Activated T-cell treated with anti-CD3 and anti-CD28 coated beads for 1 hour (primary cell): ENCODE measurements around the gene C20orf204.
A peak's percentile ranks its signal among the peaks of the same experiment; 100 is the strongest.

ENCODE experiments used
- DNase-seq: peaks from one replicate; pipeline ENCODE4 v3.0.0-alpha.2; 2020; ENCODE audit warnings: low read depth

C20orf204 gene

DNA sequence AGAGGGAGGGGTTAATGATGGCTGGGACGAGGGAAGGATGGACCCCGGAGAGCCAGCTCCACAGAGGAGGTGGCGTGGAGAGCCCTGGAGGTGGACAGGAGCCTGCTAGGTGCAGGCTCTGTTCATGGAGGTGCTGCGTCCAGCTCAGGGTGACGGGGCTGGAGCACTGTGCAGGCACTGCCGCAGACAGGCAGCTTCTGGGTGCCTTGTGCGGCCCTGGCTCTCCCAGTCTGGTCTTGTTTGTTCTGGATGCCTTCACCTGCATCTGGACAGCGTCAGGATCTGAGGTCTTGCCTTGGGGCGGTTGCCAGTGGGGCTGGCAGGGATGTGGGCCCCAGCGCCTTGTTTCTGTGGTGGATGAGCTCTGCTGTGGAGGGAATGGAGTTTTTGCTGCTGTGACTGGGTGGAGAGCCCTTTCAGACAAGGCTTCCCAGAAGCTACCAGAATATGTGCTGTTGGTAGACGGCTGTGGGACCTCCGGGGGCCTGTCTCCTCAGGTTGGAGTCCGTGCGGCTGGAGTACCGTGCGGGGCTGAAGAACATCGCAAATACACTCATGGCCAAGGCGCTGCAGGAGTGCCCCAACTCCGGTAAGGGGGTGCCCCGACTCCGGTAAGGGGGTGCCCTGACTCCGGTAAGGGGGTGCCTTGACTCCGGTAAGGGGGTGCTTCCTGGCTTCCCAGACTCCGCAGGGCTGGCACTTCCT, 7.8 kb upstream of the C20orf204 start:
- DNase-seq: no peak

DNA sequence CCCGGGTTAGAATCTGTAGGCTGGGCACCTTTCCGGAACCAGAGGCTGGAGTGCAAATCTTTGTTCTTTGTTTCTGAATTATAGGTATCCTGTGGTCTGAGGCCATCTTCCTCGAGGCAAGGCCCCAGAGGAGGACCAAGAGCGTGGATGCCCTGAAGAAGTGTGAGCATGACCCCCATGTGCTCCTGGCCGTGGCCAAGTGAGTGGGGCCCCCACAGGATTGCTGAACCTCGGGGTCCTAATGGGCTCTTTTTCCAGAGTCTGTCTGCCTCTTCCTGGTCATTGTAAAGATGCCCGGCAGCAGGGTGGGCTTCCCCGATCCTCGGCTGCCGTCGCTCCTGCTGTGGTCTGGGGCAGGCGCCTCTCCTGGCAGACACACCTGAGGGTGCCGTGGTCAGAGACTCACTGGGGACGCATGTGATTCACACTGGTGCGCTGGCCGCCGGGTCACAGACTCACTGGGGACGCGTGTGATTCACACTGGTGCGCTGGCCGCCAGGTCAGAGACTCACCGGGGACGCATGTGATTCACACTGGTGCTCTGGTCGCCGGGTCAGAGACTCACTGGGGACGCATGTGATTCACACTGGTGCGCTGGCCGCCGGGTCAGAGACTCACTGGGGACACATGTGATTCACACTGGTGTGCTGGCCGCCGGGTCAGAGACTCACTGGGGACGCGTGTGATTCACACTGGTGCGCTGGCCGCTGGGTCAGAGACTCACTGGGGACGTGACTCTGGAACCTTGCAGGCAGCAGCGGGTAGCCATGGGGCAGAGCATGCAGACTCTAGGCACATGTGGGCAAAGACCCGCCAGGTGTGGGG, 6.5 kb upstream of the C20orf204 start:
- no peak for DNase-seq

DNA sequence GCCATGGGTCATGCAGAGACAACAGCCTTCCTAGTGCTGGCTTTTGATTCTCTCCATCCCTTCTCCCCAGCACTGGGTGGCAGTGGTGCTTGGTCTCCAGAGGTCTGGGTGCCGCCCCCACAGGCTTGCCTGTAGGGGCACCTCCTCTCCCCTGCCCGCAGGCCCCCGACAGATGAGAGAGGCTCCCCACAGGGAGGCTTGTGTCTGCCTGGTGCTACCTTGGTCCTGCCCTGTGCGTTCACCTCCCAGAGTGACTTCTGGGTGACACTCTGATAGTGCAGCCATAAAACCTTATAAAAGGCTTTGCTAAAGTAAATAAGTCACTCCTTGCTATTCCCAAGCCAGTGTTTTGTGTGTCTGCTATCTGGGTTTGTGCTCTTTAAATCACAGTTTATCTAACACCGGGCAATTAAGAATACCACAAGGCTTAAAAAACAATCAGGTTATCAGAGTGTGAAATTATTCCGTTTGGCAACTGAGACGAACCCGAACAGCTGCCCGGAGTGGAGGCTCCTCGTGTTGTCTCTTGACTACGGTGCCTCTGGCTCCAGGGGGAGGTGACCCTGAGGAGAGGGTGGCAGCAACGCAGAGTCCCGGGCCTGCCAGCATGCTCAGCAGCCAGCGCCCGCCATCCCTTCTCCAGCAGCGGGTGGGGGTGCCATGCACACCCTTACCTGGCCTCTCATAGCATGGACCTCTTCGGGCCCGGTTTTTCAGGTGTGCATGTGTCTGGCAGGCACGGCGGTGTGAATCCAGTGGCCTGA, 5.4 kb upstream of the C20orf204 start:
- no peak for DNase-seq

DNA sequence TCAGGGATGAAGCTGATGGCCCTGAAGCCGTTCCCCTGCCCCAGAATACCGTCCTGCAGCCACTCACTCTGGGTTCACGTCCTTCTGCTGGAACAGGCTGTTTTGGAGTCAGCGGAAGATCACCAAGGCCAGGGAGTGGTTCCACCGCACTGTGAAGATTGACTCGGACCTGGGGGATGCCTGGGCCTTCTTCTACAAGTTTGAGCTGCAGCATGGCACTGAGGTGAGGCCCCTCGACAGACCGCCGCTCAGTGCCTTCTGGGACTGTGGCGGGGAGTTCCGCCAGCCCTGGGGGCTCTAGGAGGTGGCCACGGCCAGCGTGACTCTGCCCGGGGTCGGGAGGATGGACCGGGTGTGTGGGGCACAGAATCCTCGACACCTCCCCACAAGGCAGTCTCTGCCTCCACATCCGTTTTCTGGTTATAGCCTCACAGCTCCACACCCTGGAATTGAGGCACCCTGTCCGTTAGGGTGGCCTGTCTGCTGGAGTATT, 4.1 kb upstream of the C20orf204 start:
- DNase-seq: no peak

DNA sequence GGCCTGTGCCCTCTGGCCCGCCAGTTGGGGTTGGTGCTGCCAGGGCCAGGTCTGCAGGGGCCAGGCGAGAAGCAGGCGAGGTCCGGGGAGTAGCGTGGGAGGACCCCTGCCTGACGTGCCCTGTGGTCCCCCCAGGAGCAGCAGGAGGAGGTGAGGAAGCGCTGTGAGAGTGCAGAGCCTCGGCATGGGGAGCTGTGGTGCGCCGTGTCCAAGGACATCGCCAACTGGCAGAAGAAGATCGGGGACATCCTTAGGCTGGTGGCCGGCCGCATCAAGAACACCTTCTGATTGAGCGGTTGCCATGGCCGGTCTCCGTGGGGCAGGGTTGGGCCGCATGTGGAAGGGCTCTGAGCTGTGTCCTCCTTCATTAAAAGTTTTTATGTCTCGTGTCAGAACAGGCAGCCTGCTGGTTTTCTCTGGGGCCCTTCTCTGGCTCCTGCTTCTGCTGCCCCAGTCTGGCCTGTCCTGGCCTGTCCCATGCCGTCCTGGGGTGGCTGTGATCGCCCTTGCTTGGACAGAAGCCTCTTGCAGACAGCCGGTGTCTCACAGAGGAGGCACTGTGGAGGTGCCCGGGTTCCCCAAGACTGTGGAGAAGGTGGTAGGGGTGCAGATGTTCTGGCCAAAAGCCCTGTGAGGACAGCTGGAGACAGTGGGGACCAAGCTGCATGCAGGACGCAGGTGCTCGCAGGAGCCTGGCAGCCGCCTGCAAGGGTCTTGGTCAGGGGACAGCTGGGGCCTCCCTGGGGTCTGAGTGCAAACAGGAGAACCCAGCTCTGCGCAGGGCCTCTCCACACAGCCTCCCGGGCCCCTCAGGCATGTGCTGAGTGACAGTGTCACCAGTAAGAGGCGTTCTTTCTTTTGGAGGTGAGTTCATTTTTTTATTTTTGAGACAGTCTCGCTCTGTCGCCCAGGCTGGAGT, 3.0 kb upstream of the C20orf204 start:
- no peak for DNase-seq

DNA sequence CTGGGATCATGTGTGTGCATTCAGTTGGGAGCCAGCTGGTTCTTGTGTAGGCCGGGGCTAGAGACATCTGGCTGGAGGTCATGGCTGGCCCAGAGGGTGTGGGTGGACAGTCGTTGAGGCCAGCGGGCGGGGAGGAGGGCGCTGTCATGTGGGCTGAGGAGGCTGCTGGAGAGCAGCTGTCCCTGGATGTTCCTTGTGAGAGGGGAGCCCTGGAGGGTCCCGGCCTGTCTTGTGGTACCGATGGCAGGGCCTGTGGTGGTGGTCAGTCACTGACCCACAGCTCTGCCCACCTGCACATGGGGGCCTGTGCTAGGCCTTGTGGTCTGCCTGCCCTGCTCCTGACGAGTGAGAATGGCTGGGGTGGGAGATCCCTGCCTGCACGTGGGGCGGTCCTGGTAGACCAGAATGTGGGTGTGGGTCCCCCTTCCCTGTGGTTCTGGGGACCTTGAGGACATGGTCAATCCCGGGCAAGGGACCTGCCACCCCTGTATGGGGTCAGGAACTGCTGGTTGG, 1.9 kb upstream of the C20orf204 start:
- DNase-seq: no peak

DNA sequence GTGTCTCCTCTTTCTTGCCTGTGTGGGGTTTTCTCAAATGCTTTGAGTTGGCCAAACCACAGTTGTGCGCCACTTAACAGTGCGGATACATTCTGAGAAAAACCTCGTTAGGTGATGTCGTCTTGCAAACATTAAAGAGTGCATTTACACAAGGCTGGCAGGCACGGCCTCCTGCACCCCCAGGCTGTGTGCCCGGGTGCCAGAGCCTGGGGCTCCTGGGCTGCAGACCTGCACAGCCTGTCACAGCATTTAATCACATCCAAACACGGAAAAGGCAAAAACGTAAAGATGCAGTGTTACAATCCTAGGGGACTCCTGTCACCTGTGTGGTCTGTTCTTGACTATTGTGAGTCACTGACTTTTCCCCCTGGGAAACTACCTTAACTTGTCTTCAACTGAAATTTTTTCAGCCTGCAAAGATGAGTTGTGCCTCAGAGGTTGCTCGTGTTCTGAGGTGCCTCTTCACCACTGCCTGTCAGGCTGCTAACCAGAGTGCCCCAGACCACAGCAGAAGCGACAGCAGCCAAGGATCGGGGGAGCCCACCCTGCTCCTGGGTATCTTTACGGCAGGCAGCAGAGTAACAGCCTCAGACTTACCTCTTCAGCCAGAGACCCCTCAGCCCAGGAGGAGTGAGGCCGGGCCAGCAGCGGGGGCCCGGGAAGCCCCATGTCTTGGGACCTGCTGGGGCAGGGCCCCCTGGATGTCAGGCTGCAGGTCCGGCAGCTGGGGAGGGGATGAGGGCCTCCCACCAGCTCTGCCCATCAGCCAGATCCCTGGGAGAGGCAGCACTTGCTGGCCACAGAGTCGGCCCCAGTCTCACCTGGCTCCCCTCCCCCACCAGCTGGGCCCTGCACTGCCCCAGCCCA, 683 bp upstream of the C20orf204 start:
- DNase-seq: no peak

DNA sequence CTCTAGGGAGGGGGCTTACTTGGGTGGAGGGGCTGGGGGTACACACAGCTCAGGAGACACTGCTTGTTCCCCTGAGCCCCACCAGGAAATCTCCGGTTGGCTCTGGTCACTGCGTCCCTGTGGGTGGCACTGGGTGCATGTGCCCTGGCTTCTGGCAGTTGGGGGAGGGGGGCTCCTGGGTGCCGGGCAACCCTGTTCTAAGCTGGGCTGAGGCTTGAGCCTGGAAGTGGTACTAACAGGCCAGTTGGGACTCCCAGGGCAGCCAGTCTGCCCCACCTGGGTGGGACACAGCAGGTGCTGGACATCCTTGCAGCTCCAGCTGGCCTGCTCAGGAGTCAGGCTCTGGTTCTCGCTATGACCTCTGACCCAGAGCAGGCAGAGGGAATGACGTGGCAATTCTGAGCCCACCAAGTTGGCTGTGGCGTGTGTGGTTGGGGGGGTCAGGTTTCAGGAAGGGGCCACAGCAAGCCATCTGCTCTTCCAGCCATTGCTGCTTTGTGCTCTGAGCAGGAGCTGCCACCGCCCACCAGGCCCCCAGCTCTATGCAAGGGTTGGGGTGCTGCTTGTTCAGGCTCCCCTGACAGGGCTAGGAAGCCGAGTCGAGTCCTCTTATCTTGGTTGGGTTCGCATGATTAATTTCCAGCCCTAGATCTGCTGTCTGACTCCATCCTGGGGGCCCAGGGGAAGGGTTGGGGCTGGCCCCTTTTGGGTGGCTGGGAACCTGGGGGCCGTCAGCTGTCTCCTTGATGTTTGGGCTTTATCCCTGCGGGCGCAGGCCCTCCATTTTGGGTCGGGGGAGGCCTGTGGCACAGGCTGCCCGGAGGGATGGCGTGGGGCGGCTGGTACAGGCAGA, 590 bp downstream of the C20orf204 start:
- DNase-seq: no peak

DNA sequence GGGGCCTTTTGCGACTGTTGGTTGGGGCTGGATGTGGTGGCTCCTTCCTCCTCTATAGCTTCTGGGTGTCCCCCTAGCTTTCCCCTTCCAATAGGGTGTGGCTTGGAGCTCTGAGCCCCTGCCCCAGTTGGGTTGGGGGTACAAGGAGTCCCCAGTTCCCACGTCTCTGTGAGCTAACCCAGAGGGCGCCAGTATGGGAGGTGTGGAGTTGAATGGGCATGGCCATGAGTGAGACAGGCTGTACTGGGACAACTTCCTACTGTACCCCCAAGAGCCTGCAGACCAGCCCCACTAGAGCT, 1.2 kb downstream of the C20orf204 start:
- no peak for DNase-seq

DNA sequence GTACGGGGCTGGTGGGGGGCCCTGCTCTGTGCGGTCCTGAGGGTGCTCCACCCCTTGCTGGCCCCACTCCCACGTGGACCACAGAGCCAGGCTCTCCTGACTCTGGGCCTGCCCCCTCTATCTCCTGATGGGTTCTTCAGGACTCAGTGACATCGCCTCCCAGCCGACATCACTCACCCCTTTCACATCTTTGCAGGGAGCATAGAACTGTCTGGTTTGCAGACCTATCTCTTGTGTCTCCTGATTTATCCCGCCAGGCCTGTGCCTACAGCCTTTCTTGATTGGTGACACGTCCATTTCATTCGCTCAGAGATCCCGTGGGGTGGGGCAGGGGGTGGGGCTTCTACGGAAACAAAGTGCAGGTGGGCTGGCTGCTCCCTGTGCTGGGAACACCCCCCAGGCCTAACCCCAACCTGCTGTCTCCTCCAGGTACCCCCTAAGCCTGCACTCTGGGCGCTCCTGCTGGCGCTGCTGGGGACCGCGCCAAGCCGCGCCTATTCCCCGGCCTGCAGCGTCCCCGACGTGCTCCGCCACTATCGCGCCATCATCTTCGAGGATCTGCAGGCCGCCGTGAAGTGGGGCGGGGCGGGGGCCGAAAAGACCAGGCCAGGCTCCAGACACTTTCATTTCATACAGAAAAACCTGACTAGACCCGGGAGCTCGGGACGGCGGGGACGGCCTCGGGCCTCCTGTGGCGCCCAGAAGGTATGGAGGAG, 1.7 kb downstream of the C20orf204 start:
- no peak for DNase-seq

DNA sequence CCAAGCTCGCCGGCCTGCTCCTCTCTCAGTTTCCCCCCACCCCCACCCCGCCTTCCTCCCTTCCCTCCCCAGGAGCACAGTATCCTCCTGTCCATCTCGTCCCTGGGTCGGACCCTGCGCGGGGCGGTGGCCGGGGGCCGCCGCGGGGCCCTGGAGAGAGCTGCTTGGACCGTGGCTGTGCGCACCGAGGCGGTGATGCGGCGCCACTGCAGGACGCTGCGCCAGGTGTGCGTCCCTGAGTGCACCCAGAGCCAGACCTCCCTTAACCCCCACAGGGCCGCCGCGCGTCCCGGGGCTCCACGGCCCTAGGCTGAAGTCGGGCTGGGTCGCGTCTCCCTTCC, 2.2 kb downstream of the C20orf204 start:
- DNase-seq: no peak

DNA sequence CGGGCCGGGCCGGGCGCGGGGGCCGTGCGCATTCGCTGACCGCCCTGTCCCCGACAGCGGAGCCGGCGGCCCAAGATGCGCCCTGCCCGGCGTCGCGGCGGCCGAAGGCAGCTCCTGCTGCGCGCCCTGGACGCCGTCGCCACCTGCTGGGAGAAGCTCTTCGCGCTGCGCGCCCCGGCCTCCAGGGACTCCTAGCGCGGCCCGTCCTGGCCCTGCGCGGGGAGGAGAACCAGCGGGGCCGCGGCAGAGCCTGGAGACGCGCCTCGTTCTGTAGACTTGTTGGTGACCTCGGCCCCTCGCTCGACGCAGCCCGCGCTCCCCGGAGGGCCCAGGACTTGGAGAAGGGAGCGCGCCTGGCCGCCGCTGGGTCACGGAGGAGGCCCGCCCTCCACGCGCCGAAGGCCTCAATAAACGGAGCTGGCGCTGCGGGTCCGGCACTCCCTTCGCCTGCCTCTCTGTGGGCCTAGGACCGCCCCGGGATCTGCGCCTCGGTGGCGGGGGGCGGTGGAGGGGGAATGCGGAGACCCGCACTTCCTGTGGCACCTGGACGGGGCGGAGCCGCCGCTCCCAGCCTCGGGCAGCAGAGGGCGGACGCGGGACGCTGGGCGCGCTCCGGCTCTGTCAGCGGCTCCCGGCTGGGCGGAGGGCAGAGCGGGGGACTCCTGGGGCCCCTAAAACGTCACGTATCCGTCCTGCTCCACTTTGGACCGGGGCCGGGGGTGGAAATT, 2.7 kb downstream of the C20orf204 start:
- DNase-seq: peak; percentile 68

DNA sequence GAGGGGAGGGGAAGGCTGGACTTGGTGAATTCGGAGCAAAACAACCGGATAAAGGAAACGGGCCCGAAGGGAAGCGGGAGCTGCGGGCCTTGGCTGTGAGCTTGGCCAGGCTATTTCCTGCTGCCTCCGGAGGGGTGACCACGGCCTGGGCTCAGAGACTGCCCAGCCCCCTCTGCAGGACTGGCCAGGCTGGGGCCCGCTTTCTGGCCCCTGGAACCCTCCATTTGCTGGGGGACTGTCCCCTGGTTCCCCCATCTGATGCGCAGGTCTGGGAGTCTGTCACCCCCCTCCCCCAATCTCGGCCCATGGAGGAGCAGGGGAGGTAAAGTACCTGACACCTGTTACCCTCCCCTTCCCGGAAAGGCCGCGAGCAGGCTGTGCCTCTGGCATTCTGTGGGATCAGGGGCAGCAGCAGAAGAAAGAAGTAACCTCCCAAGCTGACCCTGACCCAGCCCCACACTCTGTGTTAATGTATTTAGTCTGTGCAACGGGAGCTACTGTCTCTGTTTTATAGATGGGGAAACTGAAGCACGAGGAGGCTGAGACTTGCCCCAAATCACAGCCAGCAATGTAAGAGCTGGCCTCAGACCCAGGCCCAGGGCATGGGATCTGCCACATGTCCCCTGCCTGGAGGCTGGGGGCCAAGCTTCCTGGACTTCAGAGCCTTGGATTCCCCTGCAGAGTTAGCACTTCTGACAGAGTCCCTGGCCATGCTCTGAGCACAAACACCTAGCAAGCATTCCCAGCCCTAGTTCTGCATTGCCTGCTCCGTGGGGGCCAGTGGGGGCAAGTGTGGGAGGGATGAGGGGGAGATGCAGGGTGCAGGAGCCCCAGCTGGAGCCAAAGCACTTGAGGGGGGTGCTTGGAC, 3.5 kb downstream of the C20orf204 start:
- no peak for DNase-seq

DNA sequence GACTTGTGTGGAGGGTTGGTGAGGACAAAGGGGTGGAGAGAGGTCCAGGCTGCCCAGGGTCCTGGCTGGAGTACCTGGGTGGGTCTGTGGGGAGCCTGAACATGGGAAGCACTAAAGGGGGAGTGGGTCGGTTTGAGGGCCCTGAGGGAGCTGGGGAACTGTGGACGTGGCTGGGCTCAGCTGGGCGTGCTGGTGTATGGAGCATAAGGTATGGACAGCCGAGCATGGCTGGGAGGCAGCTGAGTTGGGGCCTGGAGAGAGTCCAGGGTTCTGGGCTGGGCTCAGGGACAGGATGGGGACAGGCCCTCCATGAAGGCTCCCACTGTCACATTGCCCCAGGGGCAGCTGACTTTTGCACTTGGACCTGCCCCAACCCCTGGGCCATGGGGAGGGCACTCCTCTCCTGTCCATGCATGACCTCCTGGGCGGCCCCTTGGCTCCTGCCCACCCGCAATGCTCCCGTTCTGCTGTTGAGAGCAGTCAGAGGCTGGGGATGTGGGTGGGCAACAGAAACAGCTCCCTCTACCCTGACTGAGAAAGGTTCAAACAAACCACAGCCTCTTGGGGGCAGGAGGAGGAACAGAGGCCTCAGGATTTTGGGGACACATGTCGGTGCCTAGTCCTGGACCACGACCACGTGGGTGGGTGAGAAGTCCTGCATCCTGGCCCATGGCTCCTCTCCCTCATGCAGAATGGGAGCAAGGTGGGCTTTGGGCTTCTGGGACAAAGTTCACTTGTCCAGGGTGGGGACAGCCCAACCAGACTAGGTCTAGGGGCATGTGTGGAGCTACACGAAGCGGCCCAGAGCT, 4.5 kb downstream of the C20orf204 start:
- DNase-seq: no peak

DNA sequence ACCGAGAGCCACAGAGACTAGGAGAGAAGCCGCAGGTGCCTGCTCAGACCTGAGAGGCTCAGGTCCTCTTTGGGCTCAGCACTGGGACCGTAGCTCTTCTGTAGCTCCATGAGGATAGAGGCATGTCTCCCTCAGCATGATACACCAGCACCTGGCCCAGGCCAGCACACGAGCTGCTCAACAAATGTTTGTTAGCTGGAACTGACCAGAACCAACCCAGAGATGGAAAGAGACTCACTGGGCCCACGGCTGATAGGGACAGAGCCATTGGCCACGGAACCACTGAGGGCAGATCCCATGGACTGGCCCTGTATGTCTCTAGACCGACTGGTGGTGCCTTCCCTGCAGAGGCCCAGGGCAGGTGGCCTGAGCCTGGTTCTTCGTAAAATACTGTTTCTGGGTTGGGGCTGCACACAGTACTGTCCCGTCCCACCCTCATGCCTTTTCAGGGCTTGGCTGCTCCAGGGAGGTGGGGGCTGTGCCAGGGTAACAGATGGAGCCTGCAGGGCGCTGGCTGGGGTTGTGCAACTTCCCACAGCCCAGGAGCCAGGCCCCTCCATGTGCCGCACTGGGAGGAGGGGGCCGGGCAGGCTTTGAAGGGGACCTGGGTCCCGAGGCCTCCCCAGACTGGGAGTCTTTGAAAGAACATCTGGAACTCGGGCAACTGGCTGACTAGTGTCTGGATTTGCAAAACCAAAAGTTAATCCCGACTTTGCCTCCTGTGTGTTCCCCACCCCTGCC, 5.2 kb downstream of the C20orf204 start:
- no peak for DNase-seq

DNA sequence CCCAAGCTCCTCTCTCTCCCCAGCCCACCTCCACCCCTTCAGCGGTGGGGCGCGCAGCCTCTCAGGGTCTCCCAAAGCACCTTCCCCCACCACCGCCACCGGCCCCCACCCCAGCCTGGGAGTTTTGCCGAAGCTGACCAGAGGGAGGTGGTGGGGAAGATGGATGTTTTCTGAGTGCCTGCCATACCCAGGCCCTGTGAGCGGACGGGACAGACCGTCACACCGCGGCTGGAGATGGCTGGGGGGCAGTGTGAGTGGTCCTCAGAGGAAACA, 5.7 kb downstream of the C20orf204 start:
- DNase-seq: no peak
